B cell (primary cell): ENCODE measurements around the gene LIPK. TPM values are rescaled to one million over a fixed set of nuclear protein-coding genes. Genes with fewer than 3 reads are reported as not detected.
A peak's percentile ranks its signal among the peaks of the same experiment; 100 is the strongest.

Source experiments
- ATAC-seq: fragments of 200-7000 bp; cut with Tn5 transposase; one replicate; pipeline ENCODE4 v1.10.0; 2021; ENCODE audit warnings: low read depth, mild to moderate bottlenecking, moderate number of reproducible peaks, moderate library complexity
- CTCF ChIA-PET: fragments of 350-600 bp; sonication (Branson Sonifier 250); formaldehyde crosslinking; loops from one replicate; lab custom pipeline; 2021; ENCODE audit warnings: antibody characterized with exemption, inconsistent platforms; lab: Charles Lee
- POLR2A ChIA-PET: fragments of 350-600 bp; sonication (Branson Sonifier 250); formaldehyde crosslinking; loops from one replicate; lab custom pipeline; 2021; ENCODE audit warnings: antibody characterized with exemption; lab: Charles Lee
- DNase-seq: peaks from one replicate; pipeline ENCODE4 v3.0.0; 2013
- H2AFZ ChIP-seq: 2 replicates; pipeline ENCODE4 v1.6.1; 2012; ENCODE audit warnings: mild to moderate bottlenecking, low read depth, low read length; ENCODE audit not compliant: insufficient read depth, poor library complexity, severe bottlenecking
- H3K27ac ChIP-seq, 2 donors: 1 replicate in 1 of 2; 2 replicates in 1 of 2; pipeline ENCODE4 v1.5.1; 2012 to 2013; ENCODE audit warnings: low read length in 2 of 2, mild to moderate bottlenecking in 2 of 2, moderate library complexity in 1 of 2
- H3K27me3 ChIP-seq, 4 experiments: fragments of 200-600 bp in 1 of 4; sonication (generic) in 1 of 4; replicated peaks in 1 of 4; 1 replicate in 2 of 4; 2 replicates in 2 of 4; pipeline versions ENCODE4 v1.6.1 to v1.7.0; 2013 to 2016; ENCODE audit warnings: low read length in 3 of 4, mild to moderate bottlenecking in 2 of 4, mixed read lengths in 1 of 4, moderate library complexity in 1 of 4; ENCODE audit not compliant: insufficient read depth in 4 of 4, control insufficient read depth in 3 of 4; ENCODE audit errors: control extremely low read depth in 1 of 4
- H3K36me3 ChIP-seq, 2 experiments: replicated peaks in 1 of 2; 1 replicate in 1 of 2; 2 replicates in 1 of 2; pipeline versions ENCODE4 v1.6.1 to v1.7.1; 2013; ENCODE audit warnings: low read length in 1 of 2; ENCODE audit not compliant: insufficient read depth in 2 of 2, control insufficient read depth in 1 of 2; ENCODE audit errors: control extremely low read depth in 1 of 2, extremely low read depth in 1 of 2
- H3K4me1 ChIP-seq, 2 donors: fragments of 200-600 bp in 1 of 2; sonication (generic) in 1 of 2; 1 replicate in 1 of 2; 2 replicates in 1 of 2; pipeline versions ENCODE4 v1.5.1 to v1.6.1; 2013 to 2017; ENCODE audit warnings: low read length in 2 of 2; ENCODE audit not compliant: control insufficient read depth in 2 of 2, insufficient read depth in 2 of 2
- H3K4me2 ChIP-seq: replicated peaks from 2 replicates; pipeline ENCODE3; 2012; ENCODE audit warnings: mild to moderate bottlenecking, low read depth, low read length; ENCODE audit not compliant: poor library complexity, severe bottlenecking
- H3K4me3 ChIP-seq, 5 experiments: fragments of 200-600 bp in 1 of 5; sonication (generic) in 1 of 5; 1 replicate in 3 of 5; 2 replicates in 2 of 5; pipeline versions ENCODE4 v1.5.1 to v1.7.0; 2011 to 2016; ENCODE audit warnings: low read length in 4 of 5, mild to moderate bottlenecking in 4 of 5, low read depth in 2 of 5, control low read depth in 1 of 5, moderate library complexity in 1 of 5; ENCODE audit not compliant: insufficient read depth in 1 of 5; ENCODE audit errors: control extremely low read depth in 1 of 5, extremely low read depth in 1 of 5
- H3K79me2 ChIP-seq: fragments of 200-600 bp; sonication (generic); one replicate; pipeline ENCODE4 v1.6.0; 2016; ENCODE audit warnings: low read length; ENCODE audit not compliant: control insufficient read depth, insufficient read depth
- H3K9ac ChIP-seq: fragments of 200-600 bp; sonication (generic); 2 replicates; pipeline ENCODE4 v1.6.1; 2017; ENCODE audit warnings: mild to moderate bottlenecking, low read length, moderate library complexity
- H3K9me3 ChIP-seq, 3 donors: one replicate each; pipeline versions ENCODE4 v1.6.1 to v1.7.1; 2013; ENCODE audit warnings: low read length in 2 of 3; ENCODE audit not compliant: control insufficient read depth in 2 of 3, insufficient read depth in 1 of 3; ENCODE audit errors: control extremely low read depth in 1 of 3
- H4K20me1 ChIP-seq: 2 replicates; pipeline ENCODE4 v1.6.0; 2012; ENCODE audit warnings: mild to moderate bottlenecking, low read length; ENCODE audit not compliant: insufficient read depth, control insufficient read depth, poor library complexity, severe bottlenecking
- H3K27ac Mint-ChIP-seq: one replicate; pipeline ENCODE4 v1.8.0; 2021; ENCODE audit warnings: mixed read lengths
- H3K27me3 Mint-ChIP-seq: one replicate; pipeline ENCODE4 v1.8.0; 2021; ENCODE audit warnings: mixed read lengths
- H3K4me1 Mint-ChIP-seq: one replicate; pipeline ENCODE4 v1.8.0; 2021; ENCODE audit warnings: mixed read lengths
- H3K4me3 Mint-ChIP-seq: one replicate; pipeline ENCODE4 v1.8.0; 2021; ENCODE audit warnings: mixed read lengths
- H3K9me3 Mint-ChIP-seq: one replicate; pipeline ENCODE4 v1.8.0; 2022; ENCODE audit warnings: mixed read lengths; ENCODE audit not compliant: insufficient read depth
- EZH2 ChIP-seq: IDR thresholded peaks from 2 replicates; pipeline ENCODE4 v1.6.1; 2012; ENCODE audit warnings: borderline replicate concordance, low read depth, mild to moderate bottlenecking, moderate library complexity, low read length; ENCODE audit not compliant: insufficient read depth, poor library complexity, severe bottlenecking
- WGBS: methylation state at CpG from one replicate; pipeline ENCODE4 v1.1.5; 2013; ENCODE audit warnings: missing lambda C conversion rate; ENCODE audit not compliant: insufficient coverage; 5-methylcytosine and 5-hydroxymethylcytosine counted together
- intact Hi-C: fragments of 100-400 bp; cut with micrococcal nuclease; formaldehyde crosslinking; loops from one replicate; pipeline ENCODE4 v1.10.0; 2022
- polyA plus RNA-seq: library from polyadenylated mRNA; depleted of rRNA; stranded (reverse); fragments of >200 nt; gene quantifications from 2 replicates; pipeline ENCODE4 v1.2.3, GENCODE V29; 2012
- total RNA-seq, 2 donors: library from RNA; stranded (reverse); fragments of 120-200 nt in 1 of 2; gene quantifications; 1 replicate in 1 of 2; 2 replicates in 1 of 2; pipeline versions ENCODE4 v1.2.3 to v1.2.4, GENCODE V29; 2013 to 2022
- TF ChIP-seq, protein P1 (sequence below): fragments of 200-600 bp; IDR thresholded peaks from one replicate; pipeline ENCODE4 v1.8.0; 2022; ENCODE audit warnings: antibody characterized with exemption, mild to moderate bottlenecking

The LIPK gene
- total and polyA plus RNA-seq, 2 donors (not counting 1 experiment from before 2014, with no cell fraction given) = not detected

DNA sequence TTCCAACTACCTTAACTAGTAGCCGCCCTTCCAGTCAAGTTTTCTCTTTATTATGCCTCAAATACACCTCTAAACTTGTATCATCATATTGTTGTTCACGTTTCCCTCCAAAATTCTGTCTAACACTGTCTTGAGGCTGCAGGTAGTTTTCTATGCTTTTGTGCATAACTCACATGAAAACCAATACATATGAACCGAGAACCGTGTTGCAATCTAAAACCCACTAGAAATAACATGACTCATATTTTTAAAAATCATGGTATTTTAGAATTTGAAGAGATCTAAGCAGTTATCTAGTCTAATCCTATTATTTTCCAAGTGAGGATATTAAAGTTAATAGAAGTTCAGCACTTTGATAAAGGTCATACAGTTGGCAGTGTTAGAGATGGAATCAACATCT lies 23.6 kb upstream of the LIPK start:
- H3K9me3 Mint-ChIP-seq = no peaks in the 10 kb centered on the region

DNA sequence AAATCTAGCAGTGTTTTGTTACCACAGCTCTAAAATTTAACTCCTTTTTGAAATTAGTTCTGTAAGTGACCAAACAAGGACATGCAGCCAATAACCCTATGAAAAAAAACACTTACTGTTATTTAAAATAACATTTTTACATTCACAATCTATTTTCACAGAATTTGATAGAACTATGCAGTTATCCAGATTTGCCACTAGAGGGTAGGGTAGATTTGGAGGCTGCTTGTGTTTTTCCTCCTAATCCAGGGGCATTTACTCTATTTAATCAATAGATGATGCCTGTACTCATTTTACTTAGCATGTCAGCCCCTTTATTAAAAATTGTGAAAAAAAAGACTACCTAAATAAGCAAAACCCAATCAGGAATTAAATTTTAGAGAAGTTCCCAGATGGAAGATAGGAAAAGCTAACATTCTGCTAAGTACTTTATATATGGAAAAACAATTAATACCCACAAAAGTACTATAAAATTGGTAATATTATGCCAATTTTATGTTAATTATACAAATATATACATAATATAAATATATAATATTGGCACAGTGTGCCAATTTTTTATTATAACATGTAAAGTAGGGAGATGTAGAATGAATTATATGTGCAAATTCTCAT lies 18.1 kb upstream of the LIPK start:
- H3K4me3 Mint-ChIP-seq = no peak overlapping the region
- Histone ChIP-seq H3K4me1 (no peaks in the 10 kb centered on the region), H3K4me3 (no peak overlapping the region), H3K9me3 (no peaks in the 10 kb centered on the region), H3K4me2 (no peak overlapping the region), H3K79me2 (no peaks in the 10 kb centered on the region), H3K27me3 (peaks cover 0 to 1% (median 0%) of the 10 kb centered on the region in 4 experiments), H2AFZ (no peak overlapping the region), H3K36me3 (no peaks in the 10 kb centered on the region), H3K27ac (no peak overlapping the region), H3K9ac (no peak overlapping the region), H4K20me1 (no peaks in the 10 kb centered on the region)
- H3K9me3 Mint-ChIP-seq = no peaks in the 10 kb centered on the region
- H3K27me3 Mint-ChIP-seq = peaks cover 10% of the 10 kb centered on the region
- TF ChIP-seq, protein P1, sequence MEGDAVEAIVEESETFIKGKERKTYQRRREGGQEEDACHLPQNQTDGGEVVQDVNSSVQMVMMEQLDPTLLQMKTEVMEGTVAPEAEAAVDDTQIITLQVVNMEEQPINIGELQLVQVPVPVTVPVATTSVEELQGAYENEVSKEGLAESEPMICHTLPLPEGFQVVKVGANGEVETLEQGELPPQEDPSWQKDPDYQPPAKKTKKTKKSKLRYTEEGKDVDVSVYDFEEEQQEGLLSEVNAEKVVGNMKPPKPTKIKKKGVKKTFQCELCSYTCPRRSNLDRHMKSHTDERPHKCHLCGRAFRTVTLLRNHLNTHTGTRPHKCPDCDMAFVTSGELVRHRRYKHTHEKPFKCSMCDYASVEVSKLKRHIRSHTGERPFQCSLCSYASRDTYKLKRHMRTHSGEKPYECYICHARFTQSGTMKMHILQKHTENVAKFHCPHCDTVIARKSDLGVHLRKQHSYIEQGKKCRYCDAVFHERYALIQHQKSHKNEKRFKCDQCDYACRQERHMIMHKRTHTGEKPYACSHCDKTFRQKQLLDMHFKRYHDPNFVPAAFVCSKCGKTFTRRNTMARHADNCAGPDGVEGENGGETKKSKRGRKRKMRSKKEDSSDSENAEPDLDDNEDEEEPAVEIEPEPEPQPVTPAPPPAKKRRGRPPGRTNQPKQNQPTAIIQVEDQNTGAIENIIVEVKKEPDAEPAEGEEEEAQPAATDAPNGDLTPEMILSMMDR = peak; percentile 95
- TF ChIP-seq EZH2 = no peak
- H3K4me1 Mint-ChIP-seq = no peaks in the 10 kb centered on the region
- DNase-seq (peak; percentile 19), ATAC-seq (peak; percentile 36)
- no peak overlapping the region for H3K27ac Mint-ChIP-seq
- intact Hi-C loops = loop anchor here (1.0 to 10.0 kb wide), 3 partner anchors 103 to 247 kb away; partner anchors contain the start of genes LIPJ and RNLS
- CTCF ChIA-PET = interaction anchor here (0.7 to 2.3 kb wide), 9 partner anchors 8 to 148 kb away, joined by 3 to 10 read pairs (median 3); no protein-coding TSS in a partner anchor
- POLR2A ChIA-PET = no interaction called here

More for the DNA sequence above, 23.6 kb upstream of the LIPK start:
- no peak overlapping the region for H3K27ac ChIP-seq
- intact Hi-C loops = loop anchor here (10.0 kb wide), 2 partner anchors 98 to 252 kb away; partner anchors contain the start of genes LIPJ and RNLS
- H3K9ac ChIP-seq = no peak overlapping the region
- H4K20me1 ChIP-seq = no peaks in the 10 kb centered on the region
- no peak overlapping the region for H3K4me2 ChIP-seq
- H3K36me3 ChIP-seq = no peaks in the 10 kb centered on the region
- Mint-ChIP-seq H3K4me1 (no peaks in the 10 kb centered on the region), H3K27me3 (peaks cover 8% of the 10 kb centered on the region), H3K4me3 (no peak overlapping the region), H3K27ac (no peak overlapping the region)
- no peaks in the 10 kb centered on the region for H3K9me3 ChIP-seq
- DNase-seq (no peak), ATAC-seq (no peak)
- no peaks in the 10 kb centered on the region for H3K4me1 ChIP-seq
- WGBS = 88% methylated on average over 2 of the region's 4 CpGs
- ChIA-PET POLR2A (no interaction called here), CTCF (interaction anchor here (0.6 kb wide), 1 partner anchor 8 kb away, joined by 3 read pairs; no protein-coding TSS in a partner anchor)
- H3K79me2 ChIP-seq = no peaks in the 10 kb centered on the region
- H2AFZ ChIP-seq = no peak overlapping the region
- no peak for TF ChIP-seq EZH2
- TF ChIP-seq, protein P1 = no peak
- peaks cover 0 to 3% (median 0%) of the 10 kb centered on the region in 4 experiments for H3K27me3 ChIP-seq
- H3K4me3 ChIP-seq = no peak overlapping the region
